ENCODE data around the gene OAF.

OAF gene

GRCh38 chr11:120184371-120184945 is 26.4 kb upstream of the OAF start:
- DNase-seq, result no peak

DNA sequence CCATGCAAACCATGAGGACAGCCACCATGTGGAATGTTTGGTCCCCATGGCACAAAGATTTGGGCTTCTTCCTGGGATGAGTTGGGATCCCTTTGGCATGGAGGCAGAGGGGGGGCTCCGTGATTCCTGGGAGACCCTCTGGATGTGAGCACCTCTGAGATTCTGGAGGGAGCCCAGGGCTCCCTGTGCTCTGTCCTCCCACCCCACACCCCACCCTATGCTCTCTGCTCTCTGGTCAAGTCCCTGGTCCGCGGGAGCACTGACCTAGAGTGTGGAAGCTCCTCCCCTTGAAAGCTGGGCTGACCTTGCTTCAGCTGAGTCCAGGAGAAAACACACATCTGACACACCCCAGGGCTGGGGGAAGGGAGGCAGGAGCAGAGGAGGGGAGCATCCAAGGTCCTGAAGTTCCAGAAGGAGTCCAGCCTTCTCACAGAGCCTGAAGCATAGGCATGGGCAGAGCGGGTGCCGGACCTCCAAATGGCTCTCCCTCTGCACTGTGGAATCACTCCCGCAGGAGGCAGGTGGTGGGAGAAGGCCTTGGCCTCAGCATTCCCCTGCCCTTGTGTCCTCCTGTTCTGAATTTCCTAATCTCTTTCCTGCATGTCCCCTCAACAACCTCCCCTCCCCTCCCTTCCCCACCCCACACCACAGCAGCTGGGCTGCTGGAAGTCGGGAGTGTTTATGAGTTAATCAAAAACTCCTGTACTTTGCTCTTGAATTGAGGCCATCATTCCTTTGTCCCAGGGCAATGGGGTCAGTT is 25.7 kb upstream of the OAF start:
- no peak for DNase-seq

DNA sequence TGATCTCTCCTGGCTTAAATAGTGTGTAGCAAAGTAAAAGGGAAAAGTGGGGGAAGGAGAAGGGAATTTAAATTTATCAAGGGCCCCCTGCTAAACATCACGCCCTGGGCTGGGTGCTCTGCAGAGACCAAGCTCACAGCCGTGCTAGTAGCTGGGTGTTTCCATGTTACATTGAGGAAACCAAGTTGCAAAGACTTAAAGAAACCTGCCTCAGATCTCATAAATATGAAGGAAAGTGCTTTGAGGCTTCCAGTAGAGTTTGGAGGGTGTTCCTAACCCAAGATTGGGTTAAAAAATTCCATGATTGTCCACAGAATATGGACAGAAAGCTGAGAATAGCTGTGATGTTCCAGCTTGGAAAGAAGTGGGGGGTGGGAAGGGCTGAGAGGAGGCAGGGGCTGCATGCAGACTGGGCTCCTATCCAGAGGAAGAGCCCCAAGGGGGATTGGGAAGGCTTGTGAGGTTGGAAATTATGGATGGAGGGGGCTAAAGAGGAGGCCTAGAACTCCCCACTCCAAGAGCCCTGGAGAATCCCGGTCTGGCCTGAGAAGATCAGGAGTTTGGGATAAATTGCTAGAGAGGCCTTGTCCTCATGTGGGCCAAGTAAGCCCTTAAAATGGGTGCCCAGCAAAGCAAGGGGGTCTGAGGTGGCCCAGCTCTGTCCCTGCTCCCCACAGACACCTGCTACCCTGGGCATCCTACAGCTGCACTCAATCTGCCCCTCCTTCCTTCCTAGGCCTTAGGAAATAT is 25.0 kb upstream of the OAF start:
- DNase-seq, result no peak

GRCh38 chr11:120186456-120186773 is 24.4 kb upstream of the OAF start:
- DNase-seq, result no peak

- no peak for DNase-seq
These were observed 23.8 kb upstream of the OAF start for GRCh38 chr11:120186774-120187591.

DNA sequence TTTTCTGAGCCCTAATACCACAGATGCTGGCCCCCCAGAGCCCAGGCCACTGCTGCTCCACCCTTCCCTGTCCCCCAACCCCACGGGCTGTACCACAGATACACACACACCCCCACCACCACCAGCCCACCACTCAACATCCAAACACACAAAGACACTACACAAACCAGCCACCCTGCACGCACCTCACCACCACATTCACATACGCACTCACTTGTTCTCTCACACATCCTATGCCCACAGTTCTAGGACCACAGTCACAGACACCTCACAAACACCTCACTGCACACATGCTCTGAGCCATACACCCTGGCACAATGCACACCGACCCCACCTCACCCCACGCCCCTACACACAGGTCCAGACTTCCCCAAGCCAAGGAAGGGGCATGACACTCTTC is 22.5 kb upstream of the OAF start:
- DNase-seq, result no peak

DNA sequence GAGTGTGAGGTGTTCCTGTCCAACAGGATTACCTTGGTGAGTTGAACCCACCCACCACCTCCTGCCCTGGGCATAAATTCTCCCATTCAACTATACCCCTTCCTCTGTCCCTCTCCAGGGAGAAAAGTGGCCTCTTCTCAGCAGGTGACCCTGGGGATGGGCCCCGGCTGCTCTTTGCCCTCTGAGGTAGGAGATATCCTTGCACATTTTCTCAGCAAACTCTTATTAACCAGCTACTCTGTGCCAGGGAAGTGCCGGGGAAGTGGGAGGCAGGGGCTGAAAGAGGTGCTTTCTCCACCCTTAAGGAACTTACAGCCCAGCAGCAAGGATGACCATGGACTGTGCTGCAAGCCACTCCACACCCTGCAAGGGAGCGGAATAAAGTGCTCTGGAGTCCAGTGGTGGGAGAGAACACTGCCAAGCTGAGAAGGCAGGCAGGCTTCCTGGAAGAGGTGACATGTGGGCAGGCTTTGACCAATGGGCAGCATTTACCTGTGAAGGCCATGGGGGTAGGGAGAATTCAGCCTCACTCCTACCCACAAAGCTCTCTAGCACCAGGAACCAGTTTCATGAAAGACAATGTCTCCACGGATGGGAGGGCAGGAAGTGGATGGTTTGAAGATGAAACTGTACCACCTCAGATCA is 21.9 kb upstream of the OAF start:
- no peak for DNase-seq

- no peak for DNase-seq
These were observed 19.8 kb upstream of the OAF start for GRCh38 chr11:120191058-120191457.

GRCh38 chr11:120192831-120193625 is 17.8 kb upstream of the OAF start:
- DNase-seq, result no peak

DNA sequence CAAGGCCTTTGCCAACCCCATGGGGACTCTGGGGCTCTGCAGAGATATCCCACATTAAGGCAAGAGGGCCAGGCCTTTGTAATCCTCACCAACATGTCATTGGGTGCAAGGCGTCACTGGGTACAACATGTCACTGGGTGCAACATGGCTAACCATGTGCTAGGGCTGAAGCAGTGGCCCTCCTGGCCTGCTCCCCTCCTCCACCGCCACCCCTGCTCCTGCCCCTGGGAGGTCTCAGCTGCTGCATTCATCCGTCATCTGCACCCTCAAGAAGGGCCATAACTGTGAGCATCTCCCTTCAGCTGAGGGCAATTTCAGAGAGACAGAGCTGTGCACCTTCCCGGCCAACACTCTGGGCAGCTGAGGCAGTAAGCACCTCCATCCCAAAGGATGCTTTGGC is 16.7 kb upstream of the OAF start:
- DNase-seq, result no peak

DNA sequence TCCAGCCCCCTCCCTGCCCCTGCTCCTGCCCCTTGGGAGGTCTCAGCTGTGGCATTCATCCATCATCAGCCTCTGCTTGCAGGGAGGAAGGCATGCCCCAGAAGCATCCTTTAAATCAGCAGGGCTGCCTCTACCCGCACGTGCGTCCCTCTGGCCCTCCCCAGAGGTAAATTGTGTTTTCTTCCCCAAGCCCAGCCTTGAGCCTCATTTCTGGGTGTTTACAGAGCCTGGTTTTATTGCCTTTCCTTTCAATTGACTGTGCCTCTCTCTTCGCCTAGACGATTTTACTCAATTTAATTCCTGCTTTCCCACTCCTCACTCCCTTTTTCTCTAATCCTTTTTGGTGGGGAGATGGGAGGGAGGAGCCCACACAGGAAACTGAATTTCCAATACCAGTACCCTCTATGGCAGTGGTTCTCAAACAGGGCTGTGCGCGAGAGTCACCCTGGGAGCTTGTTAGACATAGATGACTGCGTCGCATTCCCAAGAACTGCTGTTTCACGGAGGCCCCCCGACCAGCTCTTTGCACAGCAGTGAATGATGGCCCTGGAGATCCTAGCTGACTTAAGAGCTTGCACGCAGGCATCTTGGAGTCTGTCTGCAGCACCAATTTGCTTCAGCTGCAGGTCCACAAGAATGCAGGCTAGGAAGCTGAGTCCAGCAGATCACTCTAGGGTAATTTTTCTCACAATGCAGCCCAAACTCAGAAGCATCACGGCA is 15.1 kb upstream of the OAF start:
- no peak for DNase-seq

GRCh38 chr11:120196826-120197225 is 14.0 kb upstream of the OAF start:
- DNase-seq, result no peak

- DNase-seq, result no peak
These were observed 13.5 kb upstream of the OAF start for GRCh38 chr11:120197251-120197891.

DNA sequence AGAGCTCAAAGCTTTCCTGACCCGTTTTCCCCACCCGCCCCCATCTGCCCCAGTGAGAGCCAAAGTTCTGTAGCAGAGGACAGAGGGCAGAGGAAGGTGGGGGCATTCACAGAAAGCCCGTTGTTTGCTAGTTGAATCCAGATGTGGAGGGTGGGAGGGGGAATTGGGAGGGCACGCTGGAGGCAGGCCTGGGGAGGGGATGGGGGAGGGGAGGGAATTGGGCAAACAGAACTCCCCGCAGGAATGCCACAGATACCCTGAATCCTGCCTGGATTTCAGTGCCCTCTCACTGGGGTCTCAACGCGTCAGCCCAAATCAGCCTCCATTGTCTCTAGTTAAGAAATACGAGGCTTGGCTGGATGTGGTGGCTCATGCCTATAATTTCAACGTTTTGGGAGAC is 12.9 kb upstream of the OAF start:
- DNase-seq, result no peak

DNA sequence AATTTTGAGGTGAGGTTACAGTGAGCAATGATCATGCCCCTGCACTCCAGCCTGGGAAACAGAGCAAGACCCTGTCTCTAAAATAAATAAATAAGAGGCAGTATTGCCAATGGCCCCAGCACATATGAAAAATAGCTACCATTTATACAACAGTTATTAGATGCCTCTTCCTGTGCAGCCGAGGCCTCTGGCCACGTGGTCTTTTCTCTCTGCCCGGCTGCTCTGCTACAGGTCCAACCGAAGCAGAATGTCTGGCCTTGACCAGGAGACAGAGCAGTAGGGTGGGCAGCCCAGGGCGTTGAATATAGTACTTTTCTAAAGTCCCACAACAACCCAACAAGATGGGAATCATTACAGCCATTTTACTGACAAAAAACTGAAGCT is 12.4 kb upstream of the OAF start:
- DNase-seq, result no peak

DNA sequence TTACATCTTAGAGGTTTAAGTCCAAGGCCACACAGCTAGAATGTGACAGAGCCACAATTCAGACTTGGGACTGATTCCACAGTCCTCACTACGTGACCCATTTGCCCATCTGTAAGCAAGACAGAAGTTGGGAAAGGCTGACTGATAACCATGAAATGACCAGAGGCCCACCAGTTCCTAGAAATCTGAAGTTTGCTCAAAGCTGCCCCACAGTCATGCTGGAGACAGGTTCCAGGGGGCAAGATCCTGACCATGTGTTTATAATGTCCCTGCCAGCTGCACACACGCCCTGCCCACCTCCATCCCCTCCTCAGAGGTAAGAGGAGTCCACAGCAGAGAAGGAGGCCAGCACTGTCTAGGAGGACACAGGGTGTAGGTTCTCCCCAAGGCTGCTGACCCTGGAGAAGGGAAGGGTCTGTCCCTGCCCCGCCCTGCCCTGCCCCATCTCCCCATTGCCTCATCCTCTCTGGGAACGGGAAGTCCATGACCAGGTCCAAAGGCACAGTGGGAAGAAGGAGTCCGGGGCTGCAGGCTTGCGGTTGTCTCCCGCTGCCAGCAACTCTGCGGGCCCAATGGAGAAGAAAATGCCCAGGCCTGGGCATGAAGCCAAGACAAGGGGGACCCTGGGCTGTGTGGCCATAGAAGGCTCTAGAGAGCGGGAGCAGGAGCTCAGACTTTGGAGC is 11.9 kb upstream of the OAF start:
- DNase-seq, result no peak

GRCh38 chr11:120199613-120200012 is 11.2 kb upstream of the OAF start:
- no peak for DNase-seq

DNA sequence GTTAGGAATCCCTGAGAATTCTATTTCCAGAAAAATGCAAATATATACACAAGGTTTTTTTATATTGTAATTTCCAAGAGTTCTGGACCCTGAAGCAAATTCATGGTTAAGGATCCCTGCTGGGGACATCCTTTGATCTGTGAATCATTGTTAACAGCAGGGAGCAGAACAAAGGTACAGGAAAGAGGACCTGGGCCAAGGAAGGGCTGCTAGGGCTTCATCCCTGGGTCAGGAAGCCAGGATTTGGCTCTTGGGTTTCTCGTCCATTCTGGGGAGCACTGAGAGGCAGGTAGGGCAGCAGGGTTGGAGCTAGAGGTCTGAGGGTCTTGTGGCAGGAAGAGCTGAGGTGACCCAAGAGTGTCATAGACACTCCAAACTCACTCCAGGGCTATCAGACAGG is 10.2 kb upstream of the OAF start:
- no peak for DNase-seq

DNA sequence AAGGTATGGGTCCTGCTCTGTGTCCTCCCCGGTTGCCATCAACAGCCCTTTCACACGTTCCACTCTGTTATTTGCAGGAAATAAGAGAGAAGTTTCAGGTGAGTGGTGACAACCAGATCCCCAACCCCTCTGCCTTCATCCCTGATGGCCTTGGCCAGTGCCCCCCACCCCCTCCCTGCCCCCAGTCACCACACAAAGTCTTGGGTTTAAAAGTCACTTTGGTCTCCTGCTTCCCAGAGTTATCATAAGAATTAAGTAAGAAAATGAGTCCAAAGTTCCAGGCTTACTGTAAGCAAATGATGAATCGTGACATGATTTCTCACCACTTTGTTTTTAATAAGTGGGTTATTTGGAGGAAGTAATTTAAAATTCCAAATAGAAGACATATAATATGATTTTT is 9.2 kb upstream of the OAF start:
- DNase-seq, result no peak

DNA sequence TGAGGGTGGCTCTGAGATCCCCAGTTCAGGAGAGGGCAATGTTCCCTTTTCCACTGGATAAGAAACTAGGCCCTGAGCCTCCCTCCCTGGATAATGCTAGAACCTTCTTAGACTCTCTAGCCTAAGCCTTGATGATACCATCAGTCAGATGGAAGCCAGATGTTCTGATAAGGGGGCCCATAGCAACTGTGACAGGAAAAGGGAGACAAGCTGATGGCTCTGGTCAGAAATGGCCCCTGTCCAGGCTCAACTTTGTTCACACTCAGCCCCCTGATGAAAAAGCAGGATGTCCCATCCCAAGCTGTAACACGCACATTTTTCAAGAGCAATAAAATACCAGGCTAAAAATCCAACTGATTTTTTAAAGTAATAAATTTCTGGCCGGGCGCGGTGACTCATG is 7.2 kb upstream of the OAF start:
- no peak for DNase-seq

Measured in CD4-positive, alpha-beta T cell treated with Interleukin-17A for 4 hours (primary cell).